HPDE6-E6E7 (cell line): ENCODE data around the gene TMEM184B.
A peak's percentile ranks its signal among the peaks of the same experiment; 100 is the strongest.

Experiments
- DNase-seq: peaks from one replicate; pipeline ENCODE4 v3.0.0; 2011; ENCODE audit warnings: missing footprints; ENCODE audit errors: extremely low spot score

Gene TMEM184B

DNA sequence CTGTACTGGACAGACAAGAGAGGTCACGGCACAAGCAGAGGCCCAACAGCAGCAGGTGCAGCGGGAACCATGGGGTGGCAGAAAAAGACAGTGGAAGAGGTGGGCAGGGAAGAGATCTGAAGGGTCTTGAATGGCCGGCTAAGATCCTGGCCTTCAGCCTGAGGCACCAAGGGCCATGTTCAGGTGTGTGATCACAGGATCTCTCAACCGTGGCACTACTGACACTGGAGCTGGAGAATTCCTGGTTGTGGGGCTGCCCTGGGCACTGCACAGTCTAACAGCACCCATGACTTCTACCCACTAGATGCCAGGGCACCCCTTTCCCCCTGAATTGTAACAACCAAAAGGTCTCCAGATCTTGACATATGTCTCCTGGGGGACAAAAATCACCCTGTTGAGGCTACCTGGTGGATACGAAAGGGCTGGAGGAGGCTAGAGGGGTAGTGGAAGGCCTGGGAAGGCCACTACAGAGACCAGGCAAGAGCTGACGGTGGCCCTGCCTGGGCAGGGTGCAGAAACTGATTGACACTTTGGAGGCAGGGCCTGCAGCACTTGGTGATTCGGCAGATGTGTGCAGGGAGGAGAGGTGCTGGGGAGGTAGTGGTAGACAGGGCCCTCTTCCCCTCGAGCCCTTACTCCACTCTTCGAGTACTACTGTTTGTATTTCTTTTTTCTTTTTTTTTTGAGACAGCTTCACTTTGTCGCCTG is 36.1 kb upstream of the TMEM184B start:
- DNase-seq = no peak

GRCh38 chr22:38305471-38306448 is 33.0 kb upstream of the TMEM184B start:
- no peak for DNase-seq

GRCh38 chr22:38304526-38304925 is 31.7 kb upstream of the TMEM184B start:
- no peak for DNase-seq

DNA sequence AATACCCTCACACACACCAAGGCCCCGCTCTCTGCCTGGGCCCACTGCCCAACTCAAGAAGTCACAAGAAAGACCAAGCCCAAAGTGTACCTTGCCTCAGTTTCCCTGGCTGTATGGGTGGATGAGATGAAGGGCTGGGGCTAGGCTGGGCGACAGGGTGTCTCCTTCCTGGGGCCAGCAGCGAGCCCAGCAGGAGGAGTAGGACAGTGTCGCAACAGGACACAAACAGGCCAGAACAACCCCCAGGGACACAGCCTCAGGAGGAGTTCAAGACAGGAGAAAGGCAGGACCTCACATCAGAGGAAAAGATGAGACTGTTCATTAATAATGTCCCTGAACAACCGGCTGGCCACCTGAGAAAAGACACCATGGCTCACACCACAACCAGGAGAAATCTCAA is 31.2 kb upstream of the TMEM184B start:
- DNase-seq = no peak

GRCh38 chr22:38302906-38303305 is 30.1 kb upstream of the TMEM184B start:
- DNase-seq = no peak

- DNase-seq = no peak
Observed at GRCh38 chr22:38300946-38301345, 28.1 kb upstream of the TMEM184B start.

DNA sequence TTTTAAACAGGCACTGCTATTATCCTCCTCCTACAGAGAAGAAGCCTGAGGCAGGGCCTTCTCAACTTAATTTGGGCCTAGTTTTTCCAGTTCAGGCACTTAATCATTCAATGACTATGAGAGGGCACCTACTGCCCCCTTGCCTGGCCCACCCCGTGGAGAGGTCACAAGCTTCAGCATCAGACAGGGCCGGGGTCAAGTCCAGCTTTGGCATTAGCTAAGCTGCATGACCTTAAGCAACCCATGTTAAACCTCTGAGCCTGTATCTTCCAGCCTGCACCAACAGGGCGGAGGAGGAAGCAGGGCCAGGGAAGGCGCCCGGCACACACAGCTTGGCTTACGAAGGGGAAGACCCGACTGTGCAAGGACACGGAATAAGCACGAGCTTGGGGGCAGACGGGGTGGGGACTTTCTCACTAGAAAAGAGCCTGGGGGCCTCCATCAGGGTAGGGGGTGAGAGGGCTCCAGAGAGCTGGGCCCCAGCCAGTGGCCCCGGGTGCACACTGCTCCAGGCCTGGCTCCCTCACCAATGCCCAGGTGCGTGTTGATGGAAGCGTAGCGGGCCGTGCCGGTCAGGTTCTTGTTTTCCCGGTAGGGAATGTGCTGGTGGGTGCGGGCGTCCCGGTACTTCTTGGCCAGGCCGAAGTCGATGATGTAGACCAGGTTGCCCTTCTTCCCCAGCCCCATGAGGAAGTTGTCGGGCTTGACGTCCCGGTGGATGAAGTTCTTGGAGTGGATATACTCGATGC is 27.6 kb upstream of the TMEM184B start:
- DNase-seq = no peak

- DNase-seq = no peak
Observed at GRCh38 chr22:38299770-38300102, 26.9 kb upstream of the TMEM184B start.

DNA sequence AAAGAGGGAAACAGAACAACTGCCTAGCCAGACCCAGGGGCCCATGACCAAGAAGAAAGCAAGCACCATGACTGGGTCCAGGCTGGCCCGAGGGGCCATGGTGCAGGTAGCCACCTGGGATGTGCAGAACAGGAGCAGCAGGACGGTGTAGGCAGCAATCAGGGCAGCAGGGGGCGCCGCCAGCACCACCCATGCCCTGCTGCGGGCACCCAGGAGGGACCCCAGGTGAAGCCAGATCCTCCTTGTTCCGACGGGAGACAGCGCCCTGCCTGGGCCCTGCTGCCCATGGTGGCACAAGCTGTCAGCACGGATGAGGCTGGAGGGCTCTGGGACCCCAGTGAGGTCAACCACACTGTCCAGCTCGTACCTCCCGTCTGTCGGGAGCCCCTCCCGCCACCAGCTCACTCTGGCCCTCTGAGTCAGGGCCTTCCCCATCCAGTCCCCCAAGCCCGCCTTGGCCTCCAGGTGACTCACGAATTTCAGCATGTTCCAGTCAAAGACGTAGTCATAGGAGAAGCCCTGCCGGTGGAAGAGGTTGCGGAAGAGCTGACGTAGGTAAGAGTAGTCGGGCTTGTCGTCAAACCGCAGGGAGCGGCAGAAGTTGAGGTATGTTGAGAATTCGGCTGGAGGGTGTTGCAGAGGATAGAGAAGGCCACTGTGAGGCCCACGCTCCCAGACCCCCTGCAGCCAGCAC is 25.6 kb upstream of the TMEM184B start:
- DNase-seq = peak; percentile 94

- DNase-seq = no peak
Observed at GRCh38 chr22:38296372-38296771, 23.6 kb upstream of the TMEM184B start.

- DNase-seq = no peak
Observed at GRCh38 chr22:38295863-38296262, 23.1 kb upstream of the TMEM184B start.

DNA sequence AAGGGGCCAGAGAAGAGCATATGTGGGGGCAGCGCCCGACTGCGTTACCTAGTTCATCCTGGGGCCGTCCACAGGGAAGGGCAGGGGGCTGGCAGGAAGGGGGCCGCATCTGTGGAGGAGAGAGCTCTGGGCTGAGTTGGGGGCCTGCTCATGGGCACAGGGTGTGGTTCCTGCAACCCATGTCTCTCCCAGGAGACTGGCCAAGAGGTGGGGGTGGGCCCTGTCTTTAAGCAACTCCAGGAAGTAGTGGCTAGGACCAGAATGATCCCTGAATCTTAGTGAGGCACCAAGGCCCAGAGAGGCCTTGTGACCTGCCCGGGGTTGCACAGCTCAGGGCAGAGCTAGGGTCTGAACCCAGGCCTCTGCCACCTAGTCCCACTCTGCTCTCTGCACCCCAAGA is 22.5 kb upstream of the TMEM184B start:
- DNase-seq = no peak

DNA sequence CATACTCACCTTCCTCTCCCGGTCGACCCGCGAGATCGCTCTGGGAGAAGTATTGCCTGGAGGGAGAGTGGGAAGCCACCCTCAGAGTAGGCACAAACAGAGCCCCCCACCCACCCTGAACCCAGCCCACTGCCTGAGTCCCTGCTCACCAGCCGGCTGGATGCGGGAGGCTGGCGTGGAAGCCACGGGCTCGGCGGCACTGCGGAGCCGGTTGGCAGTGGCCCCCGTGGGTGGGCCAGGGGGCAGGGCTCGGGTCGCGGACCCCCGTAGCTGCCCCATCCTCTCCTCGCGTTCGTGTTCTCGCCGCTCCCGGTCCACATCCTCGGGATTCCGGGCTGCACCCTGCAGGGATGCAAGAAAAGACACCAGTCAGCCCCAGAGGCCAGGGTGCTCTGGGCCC is 21.4 kb upstream of the TMEM184B start:
- DNase-seq = no peak

GRCh38 chr22:38292694-38293093 is 19.9 kb upstream of the TMEM184B start:
- no peak for DNase-seq

GRCh38 chr22:38291201-38291777 is 18.5 kb upstream of the TMEM184B start:
- DNase-seq = no peak

GRCh38 chr22:38290347-38290746 is 17.5 kb upstream of the TMEM184B start:
- no peak for DNase-seq

GRCh38 chr22:38289583-38290082 is 16.8 kb upstream of the TMEM184B start:
- no peak for DNase-seq

GRCh38 chr22:38286915-38287669 is 14.3 kb upstream of the TMEM184B start:
- DNase-seq = no peak

GRCh38 chr22:38285018-38285417 is 12.2 kb upstream of the TMEM184B start:
- DNase-seq = no peak

DNA sequence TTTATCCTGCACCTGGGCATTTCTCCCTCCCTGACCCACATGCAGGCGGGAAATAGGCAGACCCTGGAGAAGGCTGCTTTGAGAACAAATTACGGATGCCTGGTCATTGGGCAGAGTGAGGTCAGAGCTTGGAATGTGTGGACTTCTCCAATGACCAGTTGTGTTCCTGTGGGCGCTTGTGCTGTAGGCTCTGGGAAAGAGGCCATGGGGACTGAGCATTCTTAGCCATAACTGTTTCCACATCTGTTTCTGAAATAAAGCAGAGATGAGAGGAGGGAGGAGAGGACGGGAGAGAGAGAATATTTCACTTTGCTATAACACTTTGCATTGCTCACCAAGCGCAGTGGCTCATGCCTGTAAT is 11.2 kb upstream of the TMEM184B start:
- no peak for DNase-seq

GRCh38 chr22:38282397-38282796 is 9.6 kb upstream of the TMEM184B start:
- no peak for DNase-seq
